DND-41 (cell line): ENCODE results near the gene ZNF354C.

Experiments
- ATAC-seq: fragments of 200-7000 bp; cut with Tn5 transposase; 3 replicates; pipeline ENCODE4 v1.9.1; 2021; ENCODE audit warnings: low read depth; ENCODE audit not compliant: insufficient read depth
- DNase-seq: peaks from one replicate; pipeline ENCODE4 v3.0.0-alpha.2; 2020
- H2AFZ ChIP-seq: 2 replicates; pipeline ENCODE4 v1.6.0; 2012; ENCODE audit warnings: low read depth, low read length
- H3K27ac ChIP-seq: 2 replicates; pipeline ENCODE4 v1.5.1; 2012; ENCODE audit warnings: low read length, inconsistent platforms
- H3K27me3 ChIP-seq: fragments of 200-600 bp; sonication (generic); 2 replicates; pipeline ENCODE4 v1.6.0; 2012; ENCODE audit warnings: low read length, mild to moderate bottlenecking, inconsistent platforms; ENCODE audit not compliant: insufficient read depth, poor library complexity
- H3K36me3 ChIP-seq: 2 replicates; pipeline ENCODE4 v1.5.1; 2012; ENCODE audit warnings: low read length, inconsistent platforms; ENCODE audit not compliant: insufficient read depth
- H3K4me1 ChIP-seq: 2 replicates; pipeline ENCODE4 v1.5.1; 2012; ENCODE audit warnings: mild to moderate bottlenecking, low read length; ENCODE audit not compliant: insufficient read depth
- H3K4me2 ChIP-seq: 2 replicates; pipeline ENCODE4 v1.6.0; 2012; ENCODE audit warnings: mild to moderate bottlenecking, moderate library complexity, low read length, inconsistent platforms; ENCODE audit not compliant: insufficient read depth
- H3K4me3 ChIP-seq, 2 experiments: fragments of 200-600 bp in 1 of 2; shearing (Covaris generic) in 1 of 2; 2 replicates each; pipeline ENCODE4 v1.5.1; 2012 to 2016; ENCODE audit warnings: inconsistent platforms in 2 of 2, low read length in 2 of 2, mild to moderate bottlenecking in 2 of 2, low read depth in 1 of 2, moderate library complexity in 1 of 2
- H3K79me2 ChIP-seq: 2 replicates; pipeline ENCODE4 v1.6.0; 2012; ENCODE audit warnings: low read length, inconsistent platforms; ENCODE audit not compliant: insufficient read depth
- H3K9ac ChIP-seq: 2 replicates; pipeline ENCODE4 v1.6.0; 2012; ENCODE audit warnings: low read depth, mild to moderate bottlenecking, inconsistent platforms, low read length, moderate library complexity
- H3K9me3 ChIP-seq: 2 replicates; pipeline ENCODE4 v1.5.1; 2012; ENCODE audit warnings: low read length, moderate library complexity, mild to moderate bottlenecking, inconsistent platforms; ENCODE audit not compliant: insufficient read depth, severe bottlenecking
- H4K20me1 ChIP-seq: 2 replicates; pipeline ENCODE4 v1.6.0; 2012; ENCODE audit warnings: low read length; ENCODE audit not compliant: insufficient read depth
- CTCF ChIP-seq: IDR thresholded peaks from 2 replicates; pipeline ENCODE4 v1.5.1; 2012; ENCODE audit warnings: borderline replicate concordance, low read length, moderate library complexity, mild to moderate bottlenecking; ENCODE audit not compliant: poor library complexity, severe bottlenecking; ENCODE audit errors: extremely low read depth
- EZH2 ChIP-seq: IDR thresholded peaks from 3 replicates; pipeline ENCODE4 v1.6.1; 2012; ENCODE audit warnings: borderline replicate concordance, low read depth, mild to moderate bottlenecking, moderate library complexity, low read length, inconsistent platforms; ENCODE audit not compliant: severe bottlenecking

Gene ZNF354C

GRCh38 chr5:179113143-179113530, 53.0 kb downstream of the ZNF354C start:
- no peak for DNase-seq
- Histone ChIP-seq H3K36me3 (no peaks in the 10 kb centered on the region), H3K27ac (no peak overlapping the region), H3K79me2 (no peaks in the 10 kb centered on the region), H3K27me3 (peaks cover 3% of the 10 kb centered on the region), H3K9ac (no peak overlapping the region), H4K20me1 (no peaks in the 10 kb centered on the region), H3K4me1 (no peaks in the 10 kb centered on the region), H3K4me2 (no peak overlapping the region), H3K9me3 (no peaks in the 10 kb centered on the region), H2AFZ (no peak overlapping the region), H3K4me3 (no peak overlapping the region)
- no peak for TF ChIP-seq EZH2
- TF ChIP-seq CTCF, result no peak
- ATAC-seq, result no peak

- TF ChIP-seq EZH2 (no peak), CTCF (no peak)
- Histone ChIP-seq H3K27ac (no peak overlapping the region), H3K36me3 (no peaks in the 10 kb centered on the region), H3K79me2 (no peaks in the 10 kb centered on the region), H3K4me1 (no peaks in the 10 kb centered on the region), H3K9me3 (no peaks in the 10 kb centered on the region), H3K4me3 (no peak overlapping the region), H3K27me3 (peaks cover 3% of the 10 kb centered on the region), H2AFZ (no peak overlapping the region), H4K20me1 (no peaks in the 10 kb centered on the region), H3K4me2 (no peak overlapping the region), H3K9ac (no peak overlapping the region)
- ATAC-seq, result no peak
- no peak for DNase-seq
Measured at GRCh38 chr5:179113945-179114641, 53.9 kb downstream of the ZNF354C start.

GRCh38 chr5:179114756-179115155, 54.6 kb downstream of the ZNF354C start:
- H3K9me3 ChIP-seq, result no peaks in the 10 kb centered on the region
- H4K20me1 ChIP-seq, result no peaks in the 10 kb centered on the region
- no peaks in the 10 kb centered on the region for H3K79me2 ChIP-seq
- no peaks in the 10 kb centered on the region for H3K36me3 ChIP-seq
- peaks cover 3% of the 10 kb centered on the region for H3K27me3 ChIP-seq
- ATAC-seq (no peak), DNase-seq (no peak)
- H3K4me2 ChIP-seq, result no peak overlapping the region
- TF ChIP-seq CTCF (no peak), EZH2 (no peak)
- H3K4me1 ChIP-seq, result no peaks in the 10 kb centered on the region
- H3K27ac ChIP-seq, result no peak overlapping the region
- no peak overlapping the region for H3K9ac ChIP-seq
- no peak overlapping the region for H3K4me3 ChIP-seq
- no peak overlapping the region for H2AFZ ChIP-seq
